H9 (cell line): Measurements from ENCODE around the gene ELOA. TPM values are rescaled to one million over a fixed set of nuclear protein-coding genes. Genes with fewer than 3 reads are reported as not detected.

Source experiments
- DNase-seq: peaks from one replicate; pipeline ENCODE4 v3.0.0-alpha.2; 2017
- H2AFZ ChIP-seq: one replicate; pipeline ENCODE4 v1.6.1; 2013; ENCODE audit warnings: mild to moderate bottlenecking, low read length, control low read depth, moderate library complexity
- H2AK5ac ChIP-seq: 2 replicates; pipeline ENCODE4 v1.6.1; 2013; ENCODE audit warnings: low read length, control low read depth, mixed read lengths; ENCODE audit not compliant: insufficient read length
- H2BK120ac ChIP-seq: one replicate; pipeline ENCODE4 v1.6.1; 2013; ENCODE audit warnings: low read depth, mild to moderate bottlenecking, low read length, control low read depth, inconsistent platforms; ENCODE audit not compliant: poor library complexity, severe bottlenecking
- H2BK12ac ChIP-seq: 2 replicates; pipeline ENCODE4 v1.6.1; 2013; ENCODE audit warnings: low read length, control low read depth, mixed read lengths, low read depth; ENCODE audit not compliant: insufficient read length
- H2BK15ac ChIP-seq: 2 replicates; pipeline ENCODE4 v1.6.1; 2013; ENCODE audit warnings: low read depth, low read length, control low read depth
- H2BK20ac ChIP-seq: one replicate; pipeline ENCODE4 v1.6.1; 2013; ENCODE audit warnings: low read depth, mild to moderate bottlenecking, low read length, control low read depth, inconsistent platforms; ENCODE audit not compliant: poor library complexity, severe bottlenecking
- H2BK5ac ChIP-seq: 2 replicates; pipeline ENCODE4 v1.6.1; 2013; ENCODE audit warnings: low read length, control low read depth, mixed read lengths; ENCODE audit not compliant: insufficient read length
- H3K14ac ChIP-seq: 2 replicates; pipeline ENCODE4 v1.6.1; 2013; ENCODE audit warnings: low read length, control low read depth; ENCODE audit not compliant: insufficient read depth
- H3K18ac ChIP-seq: 2 replicates; pipeline ENCODE4 v1.6.1; 2013; ENCODE audit warnings: low read depth, mild to moderate bottlenecking, mixed read lengths, low read length, control low read depth; ENCODE audit not compliant: insufficient read length
- H3K23ac ChIP-seq: 2 replicates; pipeline ENCODE4 v1.6.1; 2013; ENCODE audit warnings: low read length, control low read depth, mixed read lengths, low read depth; ENCODE audit not compliant: insufficient read length
- H3K23me2 ChIP-seq: 2 replicates; pipeline ENCODE4 v1.6.1; 2013; ENCODE audit warnings: low read depth, mild to moderate bottlenecking, mixed read lengths, low read length, control low read depth; ENCODE audit not compliant: insufficient read length, poor library complexity, severe bottlenecking
- H3K27ac ChIP-seq: 2 replicates; pipeline ENCODE4 v1.5.1; 2013; ENCODE audit warnings: low read length, control low read depth, mixed read lengths, low read depth; ENCODE audit not compliant: insufficient read length
- H3K27me3 ChIP-seq: 2 replicates; pipeline ENCODE4 v1.6.1; 2013; ENCODE audit warnings: low read length, control low read depth, inconsistent platforms; ENCODE audit not compliant: insufficient read depth
- H3K4ac ChIP-seq: 2 replicates; pipeline ENCODE4 v1.6.1; 2013; ENCODE audit warnings: low read depth, mild to moderate bottlenecking, control low read depth, inconsistent platforms, low read length, moderate library complexity
- H3K4me1 ChIP-seq: 2 replicates; pipeline ENCODE4 v1.6.1; 2013; ENCODE audit warnings: low read length, control low read depth, inconsistent platforms; ENCODE audit not compliant: insufficient read depth
- H3K4me2 ChIP-seq: 2 replicates; pipeline ENCODE4 v1.6.1; 2013; ENCODE audit warnings: low read length, control low read depth, mixed read lengths; ENCODE audit not compliant: insufficient read length, insufficient read depth
- H3K56ac ChIP-seq: 2 replicates; pipeline ENCODE4 v1.6.1; 2013; ENCODE audit warnings: low read depth, mild to moderate bottlenecking, mixed read lengths, low read length, control low read depth; ENCODE audit not compliant: insufficient read length
- H3K79me1 ChIP-seq: 2 replicates; pipeline ENCODE4 v1.6.1; 2013; ENCODE audit warnings: low read depth, mild to moderate bottlenecking, moderate library complexity, low read length, control low read depth, inconsistent platforms; ENCODE audit not compliant: insufficient read depth, poor library complexity, severe bottlenecking
- H3K79me2 ChIP-seq: 2 replicates; pipeline ENCODE4 v1.6.1; 2013; ENCODE audit warnings: low read length, control low read depth, inconsistent platforms; ENCODE audit not compliant: insufficient read depth
- H3K9ac ChIP-seq: 2 replicates; pipeline ENCODE4 v1.6.1; 2013; ENCODE audit warnings: low read length, control low read depth, mixed read lengths; ENCODE audit not compliant: insufficient read length; ENCODE audit errors: extremely low read depth
- H3K9me3 ChIP-seq: one replicate; pipeline ENCODE4 v1.6.1; 2013; ENCODE audit warnings: low read depth, low read length, inconsistent platforms; ENCODE audit not compliant: control insufficient read depth
- H3T11ph ChIP-seq: one replicate; pipeline ENCODE4 v1.6.1; 2013; ENCODE audit warnings: mild to moderate bottlenecking, low read length, control low read depth, inconsistent platforms
- H4K20me1 ChIP-seq: one replicate; pipeline ENCODE4 v1.6.1; 2013; ENCODE audit not compliant: control insufficient read depth, insufficient read length, insufficient read depth
- H4K5ac ChIP-seq: 2 replicates; pipeline ENCODE4 v1.6.1; 2013; ENCODE audit warnings: low read depth, mild to moderate bottlenecking, mixed read lengths, low read length, control low read depth; ENCODE audit not compliant: insufficient read length
- H4K8ac ChIP-seq: replicated peaks from 2 replicates; pipeline ENCODE4 v1.6.1; 2013; ENCODE audit warnings: low read length, control low read depth, mixed read lengths, low read depth; ENCODE audit not compliant: insufficient read length
- H4K91ac ChIP-seq: 2 replicates; pipeline ENCODE4 v1.6.1; 2013; ENCODE audit warnings: low read depth, mild to moderate bottlenecking, moderate library complexity, mixed read lengths, low read length, control low read depth; ENCODE audit not compliant: insufficient read length
- H3K27ac Mint-ChIP-seq, 3 experiments: 2 replicates in 2 of 3; 3 replicates in 1 of 3; pipeline ENCODE4 v1.8.0; 2020 to 2021; ENCODE audit warnings: mixed read lengths in 3 of 3, mild to moderate bottlenecking in 1 of 3, moderate library complexity in 1 of 3
- H3K27me3 Mint-ChIP-seq: 2 replicates; pipeline ENCODE4 v1.8.0; 2021; ENCODE audit warnings: low read depth, mild to moderate bottlenecking, moderate library complexity, mixed read lengths
- H3K36me3 Mint-ChIP-seq, 3 experiments: 2 replicates in 2 of 3; 3 replicates in 1 of 3; pipeline ENCODE4 v1.8.0; 2020 to 2021; ENCODE audit warnings: low read depth in 3 of 3, mixed read lengths in 3 of 3; ENCODE audit not compliant: insufficient read depth in 1 of 3
- H3K4me1 Mint-ChIP-seq, 2 experiments: 2 replicates each; pipeline ENCODE4 v1.8.0; 2020; ENCODE audit warnings: mixed read lengths in 2 of 2
- H3K4me3 Mint-ChIP-seq, 2 experiments: 2 replicates in 1 of 2; 3 replicates in 1 of 2; pipeline ENCODE4 v1.8.0; 2020 to 2021; ENCODE audit warnings: mild to moderate bottlenecking in 2 of 2, mixed read lengths in 2 of 2, moderate library complexity in 1 of 2
- H3K9me3 Mint-ChIP-seq, 2 experiments: 2 replicates in 1 of 2; 3 replicates in 1 of 2; pipeline ENCODE4 v1.8.0; 2020; ENCODE audit warnings: mild to moderate bottlenecking in 2 of 2, mixed read lengths in 2 of 2, moderate library complexity in 1 of 2
- CTCF ChIP-seq: fragments of 200-600 bp; sonication (generic); conservative IDR thresholded peaks from 3 replicates; pipeline ENCODE4 v1.8.0; 2021; ENCODE audit warnings: antibody characterized with exemption, mild to moderate bottlenecking
- WGBS: extraction: QIAGEN DNeasy Blood & Tissue Kit; methylation state at CpG from one replicate; pipeline ENCODE4 v1.1.7; 2013; ENCODE audit warnings: missing lambda C conversion rate, low lambda C conversion rate, mixed read lengths; ENCODE audit not compliant: insufficient read length; ENCODE audit errors: extremely low coverage; 5-methylcytosine and 5-hydroxymethylcytosine counted together
- total RNA-seq: library from RNA; stranded (reverse); gene quantifications from 2 replicates; pipeline ENCODE4 v1.2.1, GENCODE V29; 2021

Gene ELOA
- total RNA-seq, 1 experiment from 2014 or later: 66.2 TPM

GRCh38 chr1:23736437-23737134, 6.7 kb upstream of the ELOA start:
- WGBS: no CpG with 5 or more reads among the region's 7 CpGs
- Histone ChIP-seq H3T11ph (no peak overlapping the region), H2BK120ac (no peak overlapping the region), H4K8ac (no peak overlapping the region), H3K4me2 (no peak overlapping the region), H3K9me3 (no peaks in the 10 kb centered on the region), H3K23ac (no peak overlapping the region), H3K79me2 (no peaks in the 10 kb centered on the region), H4K20me1 (no peaks in the 10 kb centered on the region), H4K91ac (no peak overlapping the region), H3K56ac (no peak overlapping the region), H2AK5ac (no peak overlapping the region), H3K79me1 (no peaks in the 10 kb centered on the region), H2BK15ac (no peak overlapping the region), H3K14ac (no peak overlapping the region), H3K27ac (no peak overlapping the region), H4K5ac (no peak overlapping the region), H3K23me2 (no peaks in the 10 kb centered on the region), H3K27me3 (no peaks in the 10 kb centered on the region), H2BK20ac (no peak overlapping the region), H3K4ac (no peak overlapping the region), H2BK5ac (no peak overlapping the region), H3K9ac (no peak overlapping the region), H2AFZ (no peak overlapping the region), H3K18ac (no peak overlapping the region), H3K4me1 (no peaks in the 10 kb centered on the region), H2BK12ac (no peak overlapping the region)
- Mint-ChIP-seq H3K36me3 (no peaks in the 10 kb centered on the region; a peak in 2 of 7 replicates), H3K4me1 (no peaks in the 10 kb centered on the region), H3K27ac (peak overlapping the region in 1 of 3 experiments; percentile 89; a peak in 2 of 7 replicates), H3K27me3 (no peaks in the 10 kb centered on the region), H3K4me3 (no peak overlapping the region), H3K9me3 (no peaks in the 10 kb centered on the region)
- no peak for DNase-seq
- no peak for TF ChIP-seq CTCF
